Measurements from ENCODE around the gene SMIM27. TPM values are rescaled to one million over a fixed set of nuclear protein-coding genes. Genes with fewer than 3 reads are reported as not detected.
"Not testable (repeated sequence)": the region's sequence is repeated elsewhere in the genome, so short reads cannot be mapped to it uniquely, and the experiment has no call there.

SMIM27 gene, protein sequence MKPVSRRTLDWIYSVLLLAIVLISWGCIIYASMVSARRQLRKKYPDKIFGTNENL
- total RNA-seq: 10 to 100 TPM; 18.5 to 19.5 TPM

DNA sequence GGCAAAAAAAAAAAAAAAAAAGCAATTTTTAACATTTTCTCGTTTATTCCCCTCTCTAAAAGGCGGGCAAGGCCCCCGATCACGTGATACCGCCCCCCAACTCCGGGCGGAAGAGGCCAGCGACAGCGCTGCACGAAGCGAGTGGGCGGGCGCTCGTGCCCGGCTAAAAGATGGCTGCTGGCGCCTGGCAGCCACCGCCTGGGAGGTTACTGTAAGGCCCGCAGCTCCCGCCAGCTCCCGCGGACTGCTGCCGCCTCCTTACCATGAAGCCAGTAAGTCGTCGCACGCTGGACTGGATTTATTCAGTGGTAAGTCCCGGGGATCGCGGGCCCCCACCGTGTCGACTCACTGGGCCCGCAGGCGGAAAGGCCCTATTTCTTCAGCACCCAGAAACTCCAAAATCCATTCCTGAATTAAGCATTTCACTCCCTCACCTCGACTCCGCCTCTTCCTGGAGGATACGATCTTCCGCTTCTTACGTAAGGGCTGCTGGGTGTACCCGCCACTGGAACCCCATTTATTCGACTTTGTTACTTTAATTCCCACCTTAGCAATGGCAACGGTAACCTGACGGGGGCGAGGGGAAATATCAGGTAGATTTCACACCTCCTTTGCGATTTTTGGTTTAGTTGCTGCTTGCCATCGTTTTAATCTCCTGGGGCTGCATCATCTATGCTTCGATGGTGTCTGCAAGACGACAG is at the start of gene SMIM27, which contains the start of gene TOPORS:
SMIM27 (plus strand) TSS at position 156 of the 701 bp plus-strand sequence; CDS start at position 264, 108 bp downstream.
TOPORS (minus strand) TSS at position 415 of the 701 bp plus-strand sequence; CDS start at position 265, 150 bp downstream.
- POLR2A ChIA-PET: interaction anchor here (1.5 to 3.6 kb wide), 4 partner anchors 20 to 472 kb away, joined by 3 to 31 read pairs (median 10); partner anchors contain the start of genes DNAJA1, NDUFB6 and RIGI

DNA sequence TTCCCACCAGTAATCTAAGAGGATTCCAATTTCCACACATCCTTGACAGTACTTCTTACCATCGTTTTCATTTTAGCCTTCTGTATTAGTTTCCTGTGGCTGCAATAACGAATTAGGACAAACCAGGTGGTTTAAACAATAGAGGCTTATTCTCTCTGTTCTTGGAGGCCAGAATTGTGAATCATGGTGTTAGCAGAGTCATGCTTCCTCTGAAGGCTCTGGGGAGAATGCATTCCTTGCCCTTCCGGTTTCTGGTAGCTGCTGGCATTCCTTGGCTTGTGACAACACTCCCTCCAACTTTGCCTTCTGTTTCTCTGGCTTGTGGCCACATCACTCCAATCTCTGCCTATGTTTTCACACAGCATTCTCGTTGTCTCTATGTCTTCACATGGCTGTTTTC is 49.7 kb upstream of the SMIM27 start:
- intact Hi-C loops (cut with micrococcal nuclease): no loop called here
- Mint-ChIP-seq H3K27me3 (no peaks in the 10 kb centered on the region), H3K4me3 (no peak overlapping the region), H3K27ac (peak overlapping the region; percentile 8), H3K4me1 (ENCODE audit: low read depth) (peaks cover 3% of the 10 kb centered on the region), H3K36me3 (peaks cover 10% of the 10 kb centered on the region), H3K9me3 (no peaks in the 10 kb centered on the region)
- no peak for DNase-seq
- ChIA-PET CTCF (no interaction called here), POLR2A (no interaction called here)

More for the DNA sequence above, at the start of gene SMIM27, which contains the start of gene TOPORS:
- peak within 1 kb of the TSS; percentile 100 for H3K27ac Mint-ChIP-seq
- H3K27me3 Mint-ChIP-seq: no peaks in the 10 kb centered on the region
- no peaks in the 10 kb centered on the region for H3K9me3 Mint-ChIP-seq
- CTCF ChIA-PET: interaction anchor here (1.6 to 7.9 kb wide), 3 partner anchors 21 to 174 kb away, joined by 11 to 62 read pairs (median 17); partner anchors contain the start of gene NDUFB6
- peaks cover 29% of the 10 kb centered on the region for H3K36me3 Mint-ChIP-seq
- intact Hi-C loops (cut with micrococcal nuclease): loop anchor here (1.0 to 10.0 kb wide), 3 partner anchors 20 to 712 kb away; partner anchors contain the start of genes BAG1, CHMP5 and DNAJA1
- DNase-seq: peak; percentile 94
- H3K4me3 Mint-ChIP-seq: peak within 1 kb of the TSS; percentile 99
- peaks cover 41% of the 10 kb centered on the region for H3K4me1 Mint-ChIP-seq (ENCODE audit: low read depth)

DNA sequence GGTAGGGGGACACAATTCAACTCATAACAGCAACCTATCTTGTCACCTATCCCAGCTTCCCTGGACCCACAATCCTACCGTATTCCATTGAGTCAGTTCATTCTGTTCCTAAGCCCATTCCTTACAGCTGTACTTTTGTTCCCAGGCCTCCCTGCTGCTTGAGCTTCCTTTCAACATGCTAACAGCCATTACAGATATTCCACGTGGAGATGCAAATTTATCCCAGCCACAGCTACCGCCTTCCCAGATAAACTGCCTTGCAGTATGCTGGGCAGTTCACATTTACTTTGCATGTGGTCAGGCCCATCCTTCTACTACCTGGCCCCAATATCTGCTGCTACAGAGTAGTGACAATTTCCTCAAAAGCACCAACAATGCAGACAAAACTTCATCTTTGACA is 49.1 kb upstream of the SMIM27 start:
- Mint-ChIP-seq H3K36me3 (peaks cover 8% of the 10 kb centered on the region), H3K9me3 (no peaks in the 10 kb centered on the region), H3K27me3 (no peaks in the 10 kb centered on the region), H3K4me1 (ENCODE audit: low read depth) (peaks cover 3% of the 10 kb centered on the region), H3K4me3 (no peak overlapping the region), H3K27ac (no peak overlapping the region)
- intact Hi-C loops (cut with micrococcal nuclease): no loop called here
- ChIA-PET CTCF (no interaction called here), POLR2A (no interaction called here)
- no peak for DNase-seq

DNA sequence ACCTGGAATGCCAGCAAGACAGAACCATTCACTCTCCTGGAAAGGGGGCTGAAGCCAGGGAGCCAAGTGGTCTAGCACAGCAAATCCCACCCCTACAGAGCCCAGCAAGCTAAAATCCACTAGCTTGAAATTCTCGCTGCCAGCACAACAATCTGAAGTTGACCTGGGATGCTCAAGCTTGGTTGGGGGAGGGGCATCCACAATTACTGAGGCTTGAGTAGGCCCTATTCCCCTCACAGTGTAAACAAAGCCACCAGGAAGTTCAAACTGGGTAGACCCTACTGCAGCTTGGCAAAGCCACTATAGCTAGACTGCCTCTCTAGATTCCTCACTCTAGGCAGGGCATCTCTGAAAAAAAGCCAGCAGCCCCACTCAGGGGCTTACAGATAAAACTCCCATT is 43.4 kb upstream of the SMIM27 start:
- ChIA-PET POLR2A (no interaction called here), CTCF (interaction anchor here (2.6 kb wide), 1 partner anchor 63 kb away, joined by 7 read pairs; no protein-coding TSS in a partner anchor)
- Mint-ChIP-seq H3K36me3 (peaks cover 5% of the 10 kb centered on the region), H3K27ac (no peak overlapping the region), H3K27me3 (no peaks in the 10 kb centered on the region), H3K9me3 (peaks cover 4% of the 10 kb centered on the region), H3K4me3 (no peak overlapping the region), H3K4me1 (ENCODE audit: low read depth) (peaks cover 37% of the 10 kb centered on the region)
- intact Hi-C loops (cut with micrococcal nuclease): no loop called here
- DNase-seq: no peak

DNA sequence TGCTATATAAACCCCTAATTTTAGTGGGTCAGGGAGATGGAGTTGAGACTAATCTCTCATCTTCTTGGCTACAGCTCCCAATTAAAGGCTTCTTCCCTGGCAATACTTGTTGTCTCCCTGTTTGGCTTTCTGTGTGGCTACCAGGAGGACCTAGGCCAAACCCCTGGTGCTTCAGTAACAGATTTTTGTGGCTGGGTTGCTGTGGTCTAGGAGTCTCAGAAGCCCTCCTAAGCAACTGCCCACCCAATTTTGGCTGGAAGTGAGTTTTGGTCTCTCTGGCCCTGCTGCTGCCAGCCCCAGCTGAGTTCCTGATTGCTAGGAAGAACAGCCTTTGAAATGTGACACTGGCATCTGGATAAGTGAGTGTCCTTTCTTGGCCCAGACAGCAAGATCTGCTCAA is 35.9 kb upstream of the SMIM27 start:
- H3K36me3 Mint-ChIP-seq: peaks cover 28% of the 10 kb centered on the region
- intact Hi-C loops (cut with micrococcal nuclease): no loop called here
- H3K27me3 Mint-ChIP-seq: no peaks in the 10 kb centered on the region
- DNase-seq: no peak
- ChIA-PET CTCF (interaction anchor here (0.6 to 0.9 kb wide), 2 partner anchors 9 to 19 kb away, joined by 3 to 5 read pairs; partner anchors contain the start of gene RIGI), POLR2A (no interaction called here)
- peaks cover 39% of the 10 kb centered on the region for H3K4me1 Mint-ChIP-seq (ENCODE audit: low read depth)
- H3K4me3 Mint-ChIP-seq: no peak overlapping the region
- peaks cover 16% of the 10 kb centered on the region for H3K9me3 Mint-ChIP-seq
- H3K27ac Mint-ChIP-seq: no peak overlapping the region

DNA sequence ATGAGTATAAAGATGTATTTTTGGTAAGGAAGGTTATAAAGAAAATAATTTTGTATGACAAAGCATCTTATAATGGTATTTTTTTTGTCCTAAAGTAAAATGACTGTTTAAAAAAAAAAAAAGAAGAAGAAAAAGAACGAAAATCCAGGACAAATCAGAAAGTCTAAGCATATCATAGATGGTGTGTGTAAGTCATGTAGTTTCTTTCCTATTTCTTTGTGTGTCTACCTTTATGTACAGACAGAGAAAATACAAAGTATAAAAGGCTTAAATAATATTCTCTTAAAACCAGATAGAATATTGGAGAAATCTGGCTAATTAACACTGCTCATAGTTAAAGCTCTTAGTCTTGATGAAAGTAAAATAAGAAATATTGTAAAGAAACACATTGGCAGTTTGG is 33.9 kb upstream of the SMIM27 start:
- peaks cover 35% of the 10 kb centered on the region for H3K4me1 Mint-ChIP-seq (ENCODE audit: low read depth)
- peaks cover 41% of the 10 kb centered on the region for H3K36me3 Mint-ChIP-seq
- POLR2A ChIA-PET: no interaction called here
- H3K4me3 Mint-ChIP-seq: no peak overlapping the region
- intact Hi-C loops (cut with micrococcal nuclease): no loop called here
- H3K27me3 Mint-ChIP-seq: no peaks in the 10 kb centered on the region
- no peak overlapping the region for H3K27ac Mint-ChIP-seq
- DNase-seq: no peak
- CTCF ChIA-PET: interaction anchor here (1.9 kb wide), 1 partner anchor 54 kb away, joined by 5 read pairs; no protein-coding TSS in a partner anchor
- peaks cover 24% of the 10 kb centered on the region for H3K9me3 Mint-ChIP-seq

DNA sequence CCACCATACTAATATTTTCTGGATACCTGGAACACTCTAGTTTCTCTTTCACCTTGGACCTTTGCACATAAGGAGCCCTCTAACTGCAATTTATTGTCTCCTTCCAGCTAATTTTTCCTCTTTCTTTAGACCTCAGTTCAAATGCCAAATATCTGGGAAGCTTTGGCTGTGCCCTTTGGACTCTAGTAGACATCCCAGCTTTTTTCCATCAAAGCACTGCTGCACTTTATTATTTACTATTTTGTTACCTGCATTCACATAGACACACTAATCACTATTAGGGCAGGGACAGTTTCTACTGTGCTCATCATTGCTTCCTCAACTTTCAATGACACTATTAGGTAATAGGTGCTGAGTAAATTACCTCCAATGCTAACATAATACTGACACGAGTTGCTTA is 28.2 kb upstream of the SMIM27 start:
- Mint-ChIP-seq H3K4me3 (no peak overlapping the region), H3K27ac (peak overlapping the region; percentile 20), H3K27me3 (no peaks in the 10 kb centered on the region), H3K36me3 (peaks cover 26% of the 10 kb centered on the region), H3K4me1 (ENCODE audit: low read depth) (peaks cover 45% of the 10 kb centered on the region), H3K9me3 (peaks cover 12% of the 10 kb centered on the region)
- no peak for DNase-seq
- intact Hi-C loops (cut with micrococcal nuclease): no loop called here
- ChIA-PET POLR2A (no interaction called here), CTCF (no interaction called here)

DNA sequence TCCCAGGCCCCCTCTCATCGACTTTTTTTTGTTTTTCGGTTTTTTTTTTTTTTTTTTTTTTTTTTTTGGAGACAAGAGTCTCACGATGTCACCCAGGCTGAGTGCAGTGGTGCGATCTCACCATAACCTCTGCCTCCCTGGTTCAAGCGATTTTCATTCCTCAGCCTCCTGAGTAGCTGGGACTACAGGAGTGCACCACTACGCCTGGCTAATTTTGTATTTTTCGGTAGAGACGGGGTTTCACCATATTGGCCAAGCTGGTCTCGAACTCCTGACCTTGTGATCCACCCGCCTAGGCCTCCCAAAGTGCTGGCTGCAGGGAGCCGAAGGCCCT is 27.6 kb upstream of the SMIM27 start:
- DNase-seq; H3K27ac Mint-ChIP-seq; intact Hi-C loops (cut with micrococcal nuclease); H3K27me3 Mint-ChIP-seq: not testable (repeated sequence)
- peaks cover 26% of the 10 kb centered on the region for H3K36me3 Mint-ChIP-seq
- ChIA-PET POLR2A (interaction anchor here (2.1 kb wide), 1 partner anchor 27 kb away, joined by 31 read pairs; the partner anchor contains the start of genes SMIM27 and TOPORS), CTCF (interaction anchor here (1.2 to 2.9 kb wide), 6 partner anchors 8 to 145 kb away, joined by 3 to 37 read pairs (median 12); partner anchors contain the start of gene NDUFB6)
- H3K4me1 Mint-ChIP-seq (ENCODE audit: low read depth): peaks cover 45% of the 10 kb centered on the region
- H3K4me3 Mint-ChIP-seq: peak overlapping the region; percentile 82
- peaks cover 12% of the 10 kb centered on the region for H3K9me3 Mint-ChIP-seq

DNA sequence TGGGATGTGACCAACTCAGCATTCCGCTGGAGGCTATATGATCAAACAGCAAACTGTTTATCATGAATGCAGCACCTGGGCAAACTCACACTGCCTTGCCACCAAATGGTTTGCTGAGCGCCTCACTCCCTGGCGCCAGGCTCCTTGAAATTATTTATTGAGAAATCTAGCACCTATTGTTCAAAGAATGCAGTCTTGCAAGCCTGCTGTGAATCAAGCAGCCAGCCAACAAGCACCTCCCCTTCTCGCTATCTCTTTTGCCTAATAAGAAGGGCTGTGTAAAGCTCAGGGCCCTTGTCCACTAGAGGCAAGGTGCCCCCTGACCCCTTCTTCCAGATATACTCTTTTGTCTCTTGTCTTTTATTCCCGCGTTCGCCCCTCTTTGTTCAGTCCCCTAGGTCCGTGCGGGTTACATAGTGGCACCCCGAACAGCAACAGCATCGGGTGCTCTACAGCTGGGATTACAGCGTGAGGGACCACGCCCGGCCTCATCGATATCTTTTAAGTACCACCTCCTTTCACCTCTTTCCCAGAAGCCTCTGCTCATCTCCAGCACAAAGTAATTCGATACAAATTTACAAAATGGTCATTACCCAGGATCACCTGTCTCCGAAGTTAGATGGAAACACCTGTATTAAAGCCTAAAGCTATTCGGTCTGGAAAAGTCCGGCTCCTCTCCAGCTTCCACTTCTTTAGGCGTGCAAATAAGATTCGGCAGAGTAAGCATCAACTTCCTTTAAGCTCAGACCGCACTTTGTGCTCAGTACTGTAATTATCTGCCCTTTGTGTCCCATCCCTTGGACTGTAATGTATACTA is 27.0 kb upstream of the SMIM27 start:
- DNase-seq: peak; percentile 28
- peaks cover 12% of the 10 kb centered on the region for H3K9me3 Mint-ChIP-seq

DNA sequence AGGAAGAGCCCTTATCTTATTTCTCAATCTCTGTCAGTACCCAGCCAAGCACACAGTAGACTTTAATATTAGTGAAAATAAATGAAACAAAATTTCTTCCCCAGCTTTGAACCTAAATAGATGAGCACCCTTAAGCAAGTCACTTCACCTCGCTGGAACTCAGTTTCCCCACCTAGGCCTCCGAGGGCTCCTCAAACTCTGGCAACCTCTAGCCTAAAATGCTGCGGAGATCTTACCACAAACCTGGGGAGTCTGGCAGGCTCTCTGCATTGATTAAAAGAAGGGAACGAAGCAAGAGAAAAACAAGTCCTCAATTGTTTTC is 26.5 kb upstream of the SMIM27 start:
- Mint-ChIP-seq H3K4me1 (ENCODE audit: low read depth) (peaks cover 41% of the 10 kb centered on the region), H3K27ac (peak overlapping the region; percentile 81), H3K36me3 (peaks cover 25% of the 10 kb centered on the region), H3K27me3 (no peaks in the 10 kb centered on the region), H3K9me3 (peaks cover 12% of the 10 kb centered on the region), H3K4me3 (peak overlapping the region; percentile 82)
- ChIA-PET CTCF (interaction anchor here (0.6 to 2.9 kb wide), 10 partner anchors 10 to 146 kb away, joined by 3 to 37 read pairs (median 4); partner anchors contain the start of genes ACO1 and NDUFB6), POLR2A (interaction anchor here (0.6 to 2.1 kb wide), 3 partner anchors 26 to 146 kb away, joined by 3 to 31 read pairs (median 6); partner anchors contain the start of genes NDUFB6, SMIM27 and TOPORS)
- intact Hi-C loops (cut with micrococcal nuclease): loop anchor here (1.0 kb wide), 4 partner anchors 26 to 146 kb away; partner anchors contain the start of gene ACO1
- no peak for DNase-seq

More for the DNA sequence above, 27.0 kb upstream of the SMIM27 start:
- Mint-ChIP-seq H3K36me3 (peaks cover 26% of the 10 kb centered on the region), H3K4me3 (peak overlapping the region; percentile 82), H3K4me1 (ENCODE audit: low read depth) (peaks cover 45% of the 10 kb centered on the region), H3K27ac (peak overlapping the region; percentile 81), H3K27me3 (no peaks in the 10 kb centered on the region)
- ChIA-PET POLR2A (interaction anchor here (1.8 to 2.1 kb wide), 2 partner anchors 26 to 48 kb away, joined by 6 to 31 read pairs; partner anchors contain the start of genes NDUFB6, SMIM27 and TOPORS), CTCF (interaction anchor here (0.6 to 2.9 kb wide), 9 partner anchors 9 to 146 kb away, joined by 3 to 37 read pairs (median 5); partner anchors contain the start of genes ACO1 and NDUFB6)
- intact Hi-C loops (cut with micrococcal nuclease): no loop called here

DNA sequence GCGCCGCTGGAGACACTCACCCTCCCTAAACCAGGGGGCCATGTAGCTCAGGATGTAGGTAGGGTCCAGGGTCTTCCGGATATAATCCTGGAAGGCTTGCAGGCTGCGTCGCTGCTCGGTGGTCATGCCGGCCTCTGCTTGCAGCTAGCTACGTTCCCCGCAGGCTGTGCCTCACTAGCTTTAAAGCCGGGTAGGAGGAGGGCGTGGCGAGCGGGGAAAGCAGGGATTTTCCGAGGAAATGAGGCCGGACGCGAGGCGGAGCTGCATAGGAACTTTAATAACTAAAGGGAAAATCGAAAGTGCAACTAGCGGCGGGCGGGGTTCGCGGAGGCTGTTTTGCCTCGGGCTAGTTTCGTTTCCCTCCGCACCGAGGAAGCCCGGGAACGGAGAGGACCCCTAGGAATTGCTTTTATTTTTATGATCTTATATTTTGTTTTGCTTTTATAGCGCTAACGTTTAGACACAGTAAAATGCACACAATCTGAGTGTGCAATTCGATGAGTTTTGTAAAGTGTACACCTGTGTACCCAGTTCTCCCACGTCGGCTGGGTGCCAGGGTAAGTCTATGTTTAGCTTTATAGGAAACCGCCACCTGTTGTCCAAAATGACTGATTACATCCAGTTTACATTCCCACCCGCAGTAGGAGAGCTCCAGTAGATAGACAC is 26.0 kb upstream of the SMIM27 start, which contains the start of gene RIGI:
RIGI (minus strand) TSS at position 156 of the 666 bp plus-strand sequence; CDS start at position 126, 30 bp downstream.
- POLR2A ChIA-PET: interaction anchor here (0.6 to 2.1 kb wide), 3 partner anchors 25 to 147 kb away, joined by 3 to 31 read pairs (median 6); partner anchors contain the start of genes NDUFB6, SMIM27 and TOPORS

More for the DNA sequence above, 26.0 kb upstream of the SMIM27 start, which contains the start of gene RIGI:
- H3K27me3 Mint-ChIP-seq: no peaks in the 10 kb centered on the region
- peaks cover 25% of the 10 kb centered on the region for H3K36me3 Mint-ChIP-seq
- H3K27ac Mint-ChIP-seq: peak within 1 kb of the TSS; percentile 81
- peak; percentile 89 for DNase-seq
- H3K4me3 Mint-ChIP-seq: peak within 1 kb of the TSS; percentile 82
- H3K4me1 Mint-ChIP-seq (ENCODE audit: low read depth): peaks cover 41% of the 10 kb centered on the region
- CTCF ChIA-PET: interaction anchor here (0.6 to 2.9 kb wide), 12 partner anchors 9 to 147 kb away, joined by 3 to 37 read pairs (median 4); partner anchors contain the start of genes ACO1 and NDUFB6
- H3K9me3 Mint-ChIP-seq: peaks cover 12% of the 10 kb centered on the region
- intact Hi-C loops (cut with micrococcal nuclease): loop anchor here (1.0 kb wide), 4 partner anchors 25 to 147 kb away; partner anchors contain the start of gene ACO1
